ENCODE measurements around the gene LRRC4C.
"Not testable (repeated sequence)": the region's sequence is repeated elsewhere in the genome, so short reads cannot be mapped to it uniquely, and the experiment has no call there.

LRRC4C gene

DNA sequence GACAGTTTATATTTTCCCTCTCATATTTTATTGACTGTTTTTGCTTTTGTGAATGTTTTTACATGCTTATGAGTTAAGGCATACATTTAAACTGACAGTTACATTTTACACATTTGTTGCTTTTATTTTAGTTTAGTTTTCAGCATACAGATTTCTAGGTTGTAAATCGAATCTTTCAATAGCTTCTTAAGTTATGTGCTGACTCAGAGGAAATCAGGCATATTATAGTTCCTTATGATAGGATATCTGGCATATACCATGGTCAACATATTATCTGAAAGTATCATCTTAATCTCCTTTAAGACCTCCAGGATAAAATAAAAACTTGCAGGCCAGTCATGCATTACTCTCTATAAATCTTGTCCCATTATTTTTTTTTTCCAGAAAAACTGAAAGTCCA lies 916.6 kb downstream of the LRRC4C start:
- no peaks in the 10 kb centered on the region for H3K4me1 ChIP-seq (ENCODE audit: control insufficient read depth, insufficient read depth, low read length)
- H3K9me3 ChIP-seq (ENCODE audit: control insufficient read depth, low read length) = no peaks in the 10 kb centered on the region
- H3K4me3 ChIP-seq (ENCODE audit: low read length) = no peak overlapping the region

GRCh38 chr11:40537734-40538133 lies 921.7 kb downstream of the LRRC4C start:
- H3K9ac ChIP-seq (ENCODE audit: low read length) = no peak overlapping the region
- H3K36me3 ChIP-seq (ENCODE audit: control insufficient read depth, insufficient read depth, low read length, severe bottlenecking) = no peaks in the 10 kb centered on the region
- no peak for DNase-seq (ENCODE audit: low read depth)
- H3K4me3 ChIP-seq (ENCODE audit: low read length) = no peak overlapping the region
- no peaks in the 10 kb centered on the region for H3K4me1 ChIP-seq (ENCODE audit: control insufficient read depth, insufficient read depth, low read length)
- no peaks in the 10 kb centered on the region for H3K9me3 ChIP-seq (ENCODE audit: control insufficient read depth, low read length)
- no peaks in the 10 kb centered on the region for H3K27me3 ChIP-seq (replicated peaks; ENCODE audit: control insufficient read depth, insufficient read depth, low read length)

More for the DNA sequence above, 916.6 kb downstream of the LRRC4C start:
- Histone ChIP-seq H3K9ac (ENCODE audit: low read length) (no peak overlapping the region), H3K36me3 (ENCODE audit: control insufficient read depth, insufficient read depth, low read length, severe bottlenecking) (no peaks in the 10 kb centered on the region), H3K27me3 (replicated peaks; ENCODE audit: control insufficient read depth, insufficient read depth, low read length) (no peaks in the 10 kb centered on the region)
- DNase-seq (ENCODE audit: low read depth) = no peak

DNA sequence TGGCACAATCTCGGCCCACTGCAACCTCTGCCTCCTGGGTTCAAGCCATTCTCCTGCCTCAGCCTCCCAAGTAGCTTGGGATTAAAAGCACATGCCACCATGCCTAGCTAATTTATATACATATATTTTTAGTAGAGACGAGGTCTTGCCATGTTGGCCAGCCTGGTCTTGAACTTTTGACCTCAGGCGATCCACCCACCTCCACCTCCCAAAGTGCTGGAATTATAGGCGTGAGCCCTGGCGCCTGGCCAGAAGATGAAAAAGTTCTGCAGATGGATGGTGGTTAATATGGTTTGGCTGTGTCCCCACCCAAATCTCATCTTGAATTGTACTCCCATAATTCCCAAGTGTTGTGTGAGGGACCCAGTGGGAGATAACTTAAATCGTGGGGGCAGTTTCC lies 937.4 kb downstream of the LRRC4C start:
- H3K9ac ChIP-seq (ENCODE audit: low read length); DNase-seq (ENCODE audit: low read depth); H3K4me3 ChIP-seq (ENCODE audit: low read length); H3K36me3 ChIP-seq (ENCODE audit: control insufficient read depth, insufficient read depth, low read length, severe bottlenecking); H3K9me3 ChIP-seq (ENCODE audit: control insufficient read depth, low read length); H3K4me1 ChIP-seq (ENCODE audit: control insufficient read depth, insufficient read depth, low read length); H3K27me3 ChIP-seq (replicated peaks; ENCODE audit: control insufficient read depth, insufficient read depth, low read length): not testable (repeated sequence)

- Histone ChIP-seq H3K4me1 (ENCODE audit: control insufficient read depth, insufficient read depth, low read length) (peaks cover 4% of the 10 kb centered on the region), H3K9ac (ENCODE audit: low read length) (no peak overlapping the region), H3K36me3 (ENCODE audit: control insufficient read depth, insufficient read depth, low read length, severe bottlenecking) (no peaks in the 10 kb centered on the region), H3K27me3 (replicated peaks; ENCODE audit: control insufficient read depth, insufficient read depth, low read length) (no peaks in the 10 kb centered on the region), H3K9me3 (ENCODE audit: control insufficient read depth, low read length) (no peaks in the 10 kb centered on the region), H3K4me3 (ENCODE audit: low read length) (no peak overlapping the region)
- DNase-seq (ENCODE audit: low read depth) = no peak
Observed at GRCh38 chr11:40517122-40517521, 942.3 kb downstream of the LRRC4C start.

- Histone ChIP-seq H3K4me1 (ENCODE audit: control insufficient read depth, insufficient read depth, low read length) (peaks cover 4% of the 10 kb centered on the region), H3K9ac (ENCODE audit: low read length) (no peak overlapping the region)
Observed at GRCh38 chr11:40514124-40514523, 945.3 kb downstream of the LRRC4C start.

DNA sequence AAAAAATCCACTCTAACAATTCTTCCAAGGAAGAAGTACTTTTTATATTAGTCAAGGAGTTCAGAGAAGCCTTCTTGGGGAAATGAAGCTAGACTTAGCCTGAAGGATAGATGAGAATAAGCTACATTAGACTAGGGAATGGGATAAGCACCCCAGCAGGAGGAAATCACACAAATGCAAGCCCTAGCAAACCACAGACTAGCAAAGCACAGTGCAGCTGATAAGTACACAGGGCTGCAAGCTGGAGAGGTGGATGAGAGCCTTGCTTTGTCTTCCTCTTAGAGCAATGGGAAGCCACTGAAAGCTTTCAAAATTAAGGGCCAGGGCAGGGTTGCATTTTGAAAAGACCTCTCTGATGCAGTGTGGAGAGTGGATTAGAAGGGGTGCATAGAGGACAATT lies 946.2 kb downstream of the LRRC4C start:
- no peaks in the 10 kb centered on the region for H3K27me3 ChIP-seq (replicated peaks; ENCODE audit: control insufficient read depth, insufficient read depth, low read length)
- peaks cover 4% of the 10 kb centered on the region for H3K4me1 ChIP-seq (ENCODE audit: control insufficient read depth, insufficient read depth, low read length)
- no peaks in the 10 kb centered on the region for H3K9me3 ChIP-seq (ENCODE audit: control insufficient read depth, low read length)
- no peak overlapping the region for H3K9ac ChIP-seq (ENCODE audit: low read length)
- no peak overlapping the region for H3K4me3 ChIP-seq (ENCODE audit: low read length)
- DNase-seq (ENCODE audit: low read depth) = no peak
- H3K36me3 ChIP-seq (ENCODE audit: control insufficient read depth, insufficient read depth, low read length, severe bottlenecking) = no peaks in the 10 kb centered on the region

More at GRCh38 chr11:40514124-40514523, 945.3 kb downstream of the LRRC4C start:
- H3K4me3 ChIP-seq (ENCODE audit: low read length) = no peak overlapping the region
- H3K9me3 ChIP-seq (ENCODE audit: control insufficient read depth, low read length) = no peaks in the 10 kb centered on the region
- H3K36me3 ChIP-seq (ENCODE audit: control insufficient read depth, insufficient read depth, low read length, severe bottlenecking) = no peaks in the 10 kb centered on the region
- H3K27me3 ChIP-seq (replicated peaks; ENCODE audit: control insufficient read depth, insufficient read depth, low read length) = no peaks in the 10 kb centered on the region
- no peak for DNase-seq (ENCODE audit: low read depth)

DNA sequence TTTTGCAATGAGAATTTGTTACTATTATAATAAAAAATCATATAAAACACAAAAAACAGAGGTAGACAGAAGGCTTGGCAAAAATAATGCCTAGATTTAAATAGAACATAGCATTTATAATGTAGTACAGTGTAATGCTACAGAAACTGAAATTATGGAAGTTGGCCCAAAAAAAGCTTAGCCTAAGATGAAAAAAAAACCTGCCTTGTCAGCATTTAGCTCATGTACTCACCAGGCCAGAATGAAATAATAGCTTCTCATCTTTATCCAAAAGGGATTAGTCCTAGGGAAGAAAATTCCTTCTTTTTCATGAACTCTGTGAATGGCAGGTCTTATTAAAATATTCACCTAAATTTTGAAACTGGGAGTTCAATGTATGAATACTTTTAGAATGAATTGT lies 951.1 kb downstream of the LRRC4C start:
- Histone ChIP-seq H3K36me3 (ENCODE audit: control insufficient read depth, insufficient read depth, low read length, severe bottlenecking) (no peaks in the 10 kb centered on the region), H3K27me3 (replicated peaks; ENCODE audit: control insufficient read depth, insufficient read depth, low read length) (no peaks in the 10 kb centered on the region), H3K9ac (ENCODE audit: low read length) (no peak overlapping the region), H3K4me1 (ENCODE audit: control insufficient read depth, insufficient read depth, low read length) (no peaks in the 10 kb centered on the region), H3K9me3 (ENCODE audit: control insufficient read depth, low read length) (no peaks in the 10 kb centered on the region), H3K4me3 (ENCODE audit: low read length) (no peak overlapping the region)
- DNase-seq (ENCODE audit: low read depth) = no peak

DNA sequence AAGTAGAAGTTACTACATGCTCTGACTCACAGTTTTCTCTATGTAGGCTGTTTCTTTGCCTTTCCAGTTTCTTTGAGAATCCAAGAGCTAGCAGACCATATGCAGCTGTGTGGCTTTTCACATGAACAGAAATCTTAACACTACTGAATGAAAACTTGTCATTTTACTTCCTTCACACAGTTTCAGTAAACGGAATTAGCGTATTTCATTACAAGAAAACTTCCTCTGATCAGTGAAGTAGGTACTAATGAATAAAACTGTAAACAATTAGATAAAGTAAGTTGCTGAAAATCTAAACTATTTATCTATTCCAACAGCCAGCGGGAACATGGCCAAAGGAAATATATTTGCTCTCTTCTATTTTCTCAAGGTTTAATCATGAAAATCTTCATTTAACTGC lies 953.2 kb downstream of the LRRC4C start:
- Histone ChIP-seq H3K36me3 (ENCODE audit: control insufficient read depth, insufficient read depth, low read length, severe bottlenecking) (no peaks in the 10 kb centered on the region), H3K27me3 (replicated peaks; ENCODE audit: control insufficient read depth, insufficient read depth, low read length) (no peaks in the 10 kb centered on the region), H3K4me3 (ENCODE audit: low read length) (no peak overlapping the region), H3K9ac (ENCODE audit: low read length) (no peak overlapping the region), H3K4me1 (ENCODE audit: control insufficient read depth, insufficient read depth, low read length) (no peaks in the 10 kb centered on the region), H3K9me3 (ENCODE audit: control insufficient read depth, low read length) (no peaks in the 10 kb centered on the region)
- no peak for DNase-seq (ENCODE audit: low read depth)

DNA sequence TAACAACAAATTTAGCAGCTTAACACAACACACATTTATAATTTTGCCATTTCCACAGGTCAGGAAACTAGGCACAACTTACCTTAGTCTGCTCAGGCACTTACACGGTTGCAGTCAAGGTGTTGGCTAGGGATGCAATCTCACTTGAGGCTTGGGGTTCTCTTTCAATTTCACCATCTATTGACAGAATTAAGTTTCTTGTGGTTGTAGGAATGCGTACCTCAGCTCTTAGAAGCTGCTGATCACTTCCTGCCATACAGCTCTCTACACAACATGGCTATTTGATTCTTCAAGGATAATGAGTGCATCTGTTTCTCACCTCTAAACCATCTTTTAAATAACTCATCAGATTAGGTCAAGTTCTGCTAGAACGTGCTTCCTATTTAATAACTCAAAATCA lies 968.1 kb downstream of the LRRC4C start:
- Histone ChIP-seq H3K9me3 (ENCODE audit: control insufficient read depth, low read length) (no peaks in the 10 kb centered on the region), H3K9ac (ENCODE audit: low read length) (no peak overlapping the region), H3K4me3 (ENCODE audit: low read length) (no peak overlapping the region), H3K36me3 (ENCODE audit: control insufficient read depth, insufficient read depth, low read length, severe bottlenecking) (no peaks in the 10 kb centered on the region), H3K4me1 (ENCODE audit: control insufficient read depth, insufficient read depth, low read length) (no peaks in the 10 kb centered on the region), H3K27me3 (replicated peaks; ENCODE audit: control insufficient read depth, insufficient read depth, low read length) (no peaks in the 10 kb centered on the region)
- no peak for DNase-seq (ENCODE audit: low read depth)

DNA sequence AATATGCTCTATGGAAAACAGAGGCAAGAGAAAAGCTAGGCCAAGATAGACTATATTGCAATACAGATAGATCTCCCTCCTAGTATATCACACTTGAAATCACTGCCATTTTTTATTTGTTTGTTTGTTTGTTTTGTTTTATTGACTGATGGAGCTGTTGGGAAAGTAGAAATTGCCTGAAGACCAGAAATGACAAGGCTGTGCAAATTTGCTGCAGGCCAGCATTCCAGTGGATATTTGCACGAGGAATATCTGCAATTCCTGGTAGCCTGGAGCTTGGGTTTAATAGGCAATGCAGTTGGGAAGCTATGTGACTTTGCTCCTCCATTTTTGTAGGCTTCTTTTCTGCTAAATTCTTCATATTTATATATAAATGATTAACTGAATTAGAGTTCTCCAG lies 991.7 kb downstream of the LRRC4C start:
- Histone ChIP-seq H3K9ac (ENCODE audit: low read length) (no peak overlapping the region), H3K4me1 (ENCODE audit: control insufficient read depth, insufficient read depth, low read length) (no peaks in the 10 kb centered on the region), H3K9me3 (ENCODE audit: control insufficient read depth, low read length) (no peaks in the 10 kb centered on the region), H3K36me3 (ENCODE audit: control insufficient read depth, insufficient read depth, low read length, severe bottlenecking) (no peaks in the 10 kb centered on the region), H3K27me3 (replicated peaks; ENCODE audit: control insufficient read depth, insufficient read depth, low read length) (no peaks in the 10 kb centered on the region), H3K4me3 (ENCODE audit: low read length) (no peak overlapping the region)
- no peak for DNase-seq (ENCODE audit: low read depth)

- Histone ChIP-seq H3K9ac (ENCODE audit: low read length) (no peak overlapping the region), H3K9me3 (ENCODE audit: control insufficient read depth, low read length) (peaks cover 23% of the 10 kb centered on the region), H3K4me1 (ENCODE audit: control insufficient read depth, insufficient read depth, low read length) (no peaks in the 10 kb centered on the region), H3K36me3 (ENCODE audit: control insufficient read depth, insufficient read depth, low read length, severe bottlenecking) (no peaks in the 10 kb centered on the region), H3K4me3 (ENCODE audit: low read length) (no peak overlapping the region), H3K27me3 (replicated peaks; ENCODE audit: control insufficient read depth, insufficient read depth, low read length) (no peaks in the 10 kb centered on the region)
- DNase-seq (ENCODE audit: low read depth) = no peak
Observed at GRCh38 chr11:40445391-40445790, 1014.1 kb downstream of the LRRC4C start.

- no peaks in the 10 kb centered on the region for H3K4me1 ChIP-seq (ENCODE audit: control insufficient read depth, insufficient read depth, low read length)
- no peaks in the 10 kb centered on the region for H3K27me3 ChIP-seq (replicated peaks; ENCODE audit: control insufficient read depth, insufficient read depth, low read length)
- no peak overlapping the region for H3K9ac ChIP-seq (ENCODE audit: low read length)
- H3K4me3 ChIP-seq (ENCODE audit: low read length) = no peak overlapping the region
- peaks cover 23% of the 10 kb centered on the region for H3K9me3 ChIP-seq (ENCODE audit: control insufficient read depth, low read length)
- H3K36me3 ChIP-seq (ENCODE audit: control insufficient read depth, insufficient read depth, low read length, severe bottlenecking) = no peaks in the 10 kb centered on the region
- DNase-seq (ENCODE audit: low read depth) = no peak
Observed at GRCh38 chr11:40444151-40444550, 1015.3 kb downstream of the LRRC4C start.

All from adipocyte (in vitro differentiated cells).